Osteoblast (primary cell): ENCODE measurements around the gene KLHDC7B. TPM values are rescaled to one million over a fixed set of nuclear protein-coding genes. Genes with fewer than 3 reads are reported as not detected.
A peak's percentile ranks its signal among the peaks of the same experiment; 100 is the strongest.
"Not testable (repeated sequence)": the region's sequence is repeated elsewhere in the genome, so short reads cannot be mapped to it uniquely, and the experiment has no call there.

ENCODE experiments used
- DNase-seq: peaks from one replicate; pipeline ENCODE4 v3.0.0; 2011; ENCODE audit warnings: low spot score, mixed read lengths; ENCODE audit not compliant: insufficient read length; ENCODE audit errors: missing footprints
- H2AFZ ChIP-seq: 2 replicates; pipeline ENCODE4 v1.6.0; 2011; ENCODE audit warnings: mild to moderate bottlenecking, low read length
- H3K27ac ChIP-seq: 2 replicates; pipeline ENCODE4 v1.5.1; 2011; ENCODE audit warnings: mild to moderate bottlenecking, low read depth, low read length, moderate library complexity
- H3K27me3 ChIP-seq: 2 replicates; pipeline ENCODE4 v1.6.0; 2012; ENCODE audit warnings: mild to moderate bottlenecking, control low read depth, inconsistent platforms, low read length, moderate library complexity; ENCODE audit not compliant: insufficient read depth
- H3K36me3 ChIP-seq: 2 replicates; pipeline ENCODE4 v1.5.1; 2011; ENCODE audit warnings: mild to moderate bottlenecking, low read length, control low read depth, moderate library complexity; ENCODE audit not compliant: insufficient read depth
- H3K4me1 ChIP-seq: 2 replicates; pipeline ENCODE4 v1.5.1; 2011; ENCODE audit warnings: mild to moderate bottlenecking, low read length, control low read depth, moderate library complexity; ENCODE audit not compliant: insufficient read depth
- H3K4me2 ChIP-seq: 2 replicates; pipeline ENCODE4 v1.6.0; 2011; ENCODE audit warnings: mild to moderate bottlenecking, low read length; ENCODE audit not compliant: insufficient read depth
- H3K4me3 ChIP-seq: fragments of 200-600 bp; sonication (generic); 3 replicates; pipeline ENCODE4 v1.5.1; 2012; ENCODE audit warnings: mild to moderate bottlenecking, low read length, inconsistent platforms; ENCODE audit not compliant: insufficient read depth
- H3K79me2 ChIP-seq: 2 replicates; pipeline ENCODE4 v1.6.0; 2012; ENCODE audit warnings: mild to moderate bottlenecking, low read length, control low read depth, inconsistent platforms; ENCODE audit not compliant: insufficient read depth
- H3K9me3 ChIP-seq: 2 replicates; pipeline ENCODE4 v1.5.1; 2011; ENCODE audit warnings: low read depth, low read length, control low read depth
- H4K20me1 ChIP-seq: 2 replicates; pipeline ENCODE4 v1.6.0; 2012; ENCODE audit warnings: mild to moderate bottlenecking, low read length, control low read depth; ENCODE audit not compliant: insufficient read depth
- CTCF ChIP-seq: IDR thresholded peaks from 2 replicates; pipeline ENCODE4 v1.5.1; 2011; ENCODE audit warnings: mild to moderate bottlenecking, low read depth, low read length, moderate library complexity; ENCODE audit errors: extremely low read depth
- total RNA-seq: library from RNA; depleted of rRNA; stranded (reverse); fragments of >200 nt; gene quantifications from 2 replicates; pipeline ENCODE4 v1.2.3, GENCODE V29; 2012

The KLHDC7B gene
- total RNA-seq, 1 donor, result 0.72 TPM

DNA sequence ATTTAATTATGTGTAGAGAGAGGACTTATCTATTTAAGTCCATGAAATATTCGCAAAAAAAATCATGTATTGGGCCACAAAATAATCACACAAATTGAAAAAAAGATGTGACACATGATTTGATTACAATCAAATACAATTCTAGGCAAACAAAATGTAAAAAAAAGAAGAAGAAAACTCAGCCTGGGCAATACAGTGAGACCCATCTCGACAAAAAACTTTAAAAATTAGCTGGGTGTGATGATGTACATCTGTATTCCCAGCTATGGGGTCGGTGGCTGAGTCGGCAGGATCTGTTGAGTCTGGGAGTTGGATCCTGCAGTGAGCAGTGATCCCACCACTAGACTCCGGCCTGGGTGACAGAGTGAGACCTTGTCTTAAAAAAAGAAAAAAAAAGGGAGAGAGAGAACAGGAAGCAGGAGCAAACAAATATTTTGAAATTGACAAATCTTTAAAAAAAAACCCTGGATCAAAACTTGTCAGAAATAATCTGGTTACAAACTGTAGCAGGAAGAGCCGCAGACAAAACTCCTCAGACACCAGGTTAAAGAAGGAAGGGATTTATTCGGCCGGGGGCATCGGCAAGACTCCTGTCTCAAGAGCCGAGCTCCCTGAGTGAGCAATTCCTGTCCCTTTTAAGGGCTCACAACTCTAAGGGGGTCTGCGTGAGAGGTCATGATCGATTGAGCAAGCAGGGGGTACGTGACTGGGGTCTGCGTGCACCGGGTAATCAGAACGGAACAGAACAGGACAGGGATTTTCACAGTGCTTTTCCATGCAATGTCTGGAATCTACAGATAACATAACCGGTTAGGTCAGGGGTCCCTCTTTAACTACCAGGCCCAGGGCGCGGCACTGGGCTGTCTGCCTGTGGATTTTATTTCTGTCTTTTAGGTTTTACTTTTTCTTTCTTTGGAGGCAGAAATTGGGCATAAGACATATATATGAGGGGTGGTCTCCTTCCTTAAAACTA, 12.6 kb upstream of the KLHDC7B start:
- no peak overlapping the region for H3K4me2 ChIP-seq
- peaks cover 19% of the 10 kb centered on the region for H3K4me1 ChIP-seq
- H3K27ac ChIP-seq, result peak overlapping the region; percentile 15
- no peaks in the 10 kb centered on the region for H3K79me2 ChIP-seq
- H2AFZ ChIP-seq, result no peak overlapping the region
- H3K9me3 ChIP-seq, result no peaks in the 10 kb centered on the region
- TF ChIP-seq CTCF, result no peak
- H3K36me3 ChIP-seq, result no peaks in the 10 kb centered on the region
- peaks cover 6% of the 10 kb centered on the region for H4K20me1 ChIP-seq
- no peak overlapping the region for H3K4me3 ChIP-seq
- H3K27me3 ChIP-seq, result no peaks in the 10 kb centered on the region
- peak; percentile 36 for DNase-seq

GRCh38 chr22:50533856-50534711, 11.6 kb upstream of the KLHDC7B start:
- not testable (repeated sequence) for H3K4me3 ChIP-seq, H3K36me3 ChIP-seq, H3K27me3 ChIP-seq, H3K27ac ChIP-seq, H3K9me3 ChIP-seq, H3K79me2 ChIP-seq, H4K20me1 ChIP-seq
- Histone ChIP-seq H3K4me2 (peak overlapping the region; percentile 18), H2AFZ (peak overlapping the region; percentile 22), H3K4me1 (peaks cover 26% of the 10 kb centered on the region)
- peak; percentile 5 for DNase-seq

DNA sequence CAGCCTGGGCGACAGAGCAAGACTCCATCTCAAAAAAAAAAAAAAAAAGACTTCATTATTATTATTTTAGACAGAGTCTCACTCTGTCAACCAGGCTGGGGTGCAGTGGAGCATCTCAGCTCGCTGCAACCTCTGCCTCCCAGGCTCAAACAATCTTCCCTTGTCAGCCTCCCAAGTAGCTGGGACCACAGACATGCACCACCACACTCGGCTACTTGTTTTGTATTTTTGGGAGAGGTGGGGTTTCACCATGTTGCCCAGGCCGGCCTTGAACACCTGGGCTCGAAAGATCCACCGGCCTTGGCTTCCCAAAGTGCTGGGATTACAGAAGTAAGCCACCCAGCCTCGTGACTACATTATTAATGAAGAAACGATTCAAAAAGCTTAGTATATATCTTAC, 10.6 kb upstream of the KLHDC7B start:
- H3K27me3 ChIP-seq, result no peaks in the 10 kb centered on the region

DNA sequence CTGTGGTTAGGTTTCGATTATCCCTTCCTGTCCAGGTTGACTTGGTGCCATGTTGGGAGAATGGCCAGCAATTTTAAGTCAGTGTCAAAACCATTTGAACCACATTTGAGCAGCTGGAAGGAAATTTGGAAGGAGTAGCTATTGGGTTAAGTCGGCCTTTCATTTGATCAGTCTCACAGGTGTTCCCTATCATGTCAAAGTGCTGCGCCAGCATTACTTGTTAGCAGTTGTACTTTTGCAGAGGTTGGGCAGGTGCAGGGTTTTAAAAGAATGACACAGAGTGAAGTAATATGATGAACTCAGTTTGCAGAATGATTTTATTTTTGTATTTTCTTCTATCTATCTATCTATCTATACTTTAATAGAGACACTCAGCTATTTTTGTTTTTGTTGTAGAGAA, 9.5 kb upstream of the KLHDC7B start:
- H2AFZ ChIP-seq, result no peak overlapping the region
- H3K9me3 ChIP-seq, result no peaks in the 10 kb centered on the region
- no peak overlapping the region for H3K4me2 ChIP-seq
- no peak for TF ChIP-seq CTCF
- DNase-seq, result peak; percentile 13
- H3K4me3 ChIP-seq, result no peak overlapping the region
- H3K36me3 ChIP-seq, result no peaks in the 10 kb centered on the region
- no peak overlapping the region for H3K27ac ChIP-seq
- no peaks in the 10 kb centered on the region for H3K27me3 ChIP-seq
- H3K4me1 ChIP-seq, result peaks cover 28% of the 10 kb centered on the region
- no peaks in the 10 kb centered on the region for H4K20me1 ChIP-seq
- no peaks in the 10 kb centered on the region for H3K79me2 ChIP-seq

More for the DNA sequence above, 10.6 kb upstream of the KLHDC7B start:
- H3K27ac ChIP-seq, result no peak overlapping the region
- no peaks in the 10 kb centered on the region for H3K79me2 ChIP-seq
- H3K36me3 ChIP-seq, result no peaks in the 10 kb centered on the region
- H3K4me3 ChIP-seq, result no peak overlapping the region
- DNase-seq, result no peak
- H3K9me3 ChIP-seq, result no peaks in the 10 kb centered on the region
- no peak for TF ChIP-seq CTCF
- peaks cover 34% of the 10 kb centered on the region for H3K4me1 ChIP-seq
- no peaks in the 10 kb centered on the region for H4K20me1 ChIP-seq
- H2AFZ ChIP-seq, result no peak overlapping the region
- H3K4me2 ChIP-seq, result no peak overlapping the region
